ENCODE measurements around the gene TTC21B.

The TTC21B gene

GRCh38 chr2:165827921-165828276 is 125.7 kb downstream of the TTC21B start:
- DNase-seq, result no peak

GRCh38 chr2:165827016-165827920 is 126.3 kb downstream of the TTC21B start:
- no peak for DNase-seq

- DNase-seq, result peak; percentile 92
Measured at GRCh38 chr2:165825041-165825440, 128.5 kb downstream of the TTC21B start.
